Daoy (cell line): ENCODE results near the gene TMEM174. TPM values are rescaled to one million over a fixed set of nuclear protein-coding genes. Genes with fewer than 3 reads are reported as not detected.

ENCODE experiments used
- DNase-seq: peaks from one replicate; pipeline ENCODE4 v3.0.0-alpha.2; 2015; ENCODE audit warnings: low read depth
- total RNA-seq: library from RNA; depleted of rRNA; stranded (reverse); fragments of >200 nt; shearing (Covaris generic); gene quantifications from 2 replicates; pipeline ENCODE4 v1.2.3, GENCODE V29; 2014; rRNA removed

TMEM174 gene
- not detected in 2 replicates for total RNA-seq

GRCh38 chr5:73172951-73173350, at the start of gene TMEM174:
TMEM174 (plus strand) TSS chr5:73173193; CDS start chr5:73173244, 51 bp downstream.
- no peak for DNase-seq

- DNase-seq = no peak
Measured at GRCh38 chr5:73125289-73125688, 47.7 kb upstream of the TMEM174 start.

- no peak for DNase-seq
Measured at GRCh38 chr5:73126381-73126780, 46.6 kb upstream of the TMEM174 start.

- no peak for DNase-seq
Measured at GRCh38 chr5:73126957-73127356, 46.0 kb upstream of the TMEM174 start.

- DNase-seq = no peak
Measured at GRCh38 chr5:73129143-73129542, 43.9 kb upstream of the TMEM174 start.

GRCh38 chr5:73130811-73131210, 42.2 kb upstream of the TMEM174 start:
- no peak for DNase-seq

- no peak for DNase-seq
Measured at GRCh38 chr5:73131711-73132425, 41.1 kb upstream of the TMEM174 start.

GRCh38 chr5:73132759-73133158, 40.2 kb upstream of the TMEM174 start:
- no peak for DNase-seq

GRCh38 chr5:73135021-73135420, 38.0 kb upstream of the TMEM174 start:
- DNase-seq = no peak

GRCh38 chr5:73135429-73136054, 37.5 kb upstream of the TMEM174 start:
- DNase-seq = peak; percentile 47

GRCh38 chr5:73136055-73136562, 36.9 kb upstream of the TMEM174 start:
- DNase-seq = no peak

- DNase-seq = no peak
Measured at GRCh38 chr5:73137563-73138530, 35.1 kb upstream of the TMEM174 start.

- DNase-seq = no peak
Measured at GRCh38 chr5:73139485-73139884, 33.5 kb upstream of the TMEM174 start.

GRCh38 chr5:73140801-73141200, 32.2 kb upstream of the TMEM174 start:
- no peak for DNase-seq

- no peak for DNase-seq
Measured at GRCh38 chr5:73142035-73142434, 31.0 kb upstream of the TMEM174 start.

- no peak for DNase-seq
Measured at GRCh38 chr5:73143716-73144115, 29.3 kb upstream of the TMEM174 start.

- DNase-seq = no peak
Measured at GRCh38 chr5:73149540-73149939, 23.5 kb upstream of the TMEM174 start.

- no peak for DNase-seq
Measured at GRCh38 chr5:73150876-73151275, 22.1 kb upstream of the TMEM174 start.

- no peak for DNase-seq
Measured at GRCh38 chr5:73151766-73152410, 21.1 kb upstream of the TMEM174 start.

- no peak for DNase-seq
Measured at GRCh38 chr5:73152411-73153388, 20.3 kb upstream of the TMEM174 start.
